GM19372 (cell line): ENCODE data around the gene CTNNA2.
"Not testable (repeated sequence)": the region's sequence is repeated elsewhere in the genome, so short reads cannot be mapped to it uniquely, and the experiment has no call there.

Experiments
- ATAC-seq: cut with Tn5 transposase; IDR thresholded peaks from one replicate; pipeline ENCODE4 v1.9.1; 2021; ENCODE audit warnings: mild to moderate bottlenecking, low read depth, moderate library complexity; ENCODE audit not compliant: unreplicated experiment

Gene CTNNA2

DNA sequence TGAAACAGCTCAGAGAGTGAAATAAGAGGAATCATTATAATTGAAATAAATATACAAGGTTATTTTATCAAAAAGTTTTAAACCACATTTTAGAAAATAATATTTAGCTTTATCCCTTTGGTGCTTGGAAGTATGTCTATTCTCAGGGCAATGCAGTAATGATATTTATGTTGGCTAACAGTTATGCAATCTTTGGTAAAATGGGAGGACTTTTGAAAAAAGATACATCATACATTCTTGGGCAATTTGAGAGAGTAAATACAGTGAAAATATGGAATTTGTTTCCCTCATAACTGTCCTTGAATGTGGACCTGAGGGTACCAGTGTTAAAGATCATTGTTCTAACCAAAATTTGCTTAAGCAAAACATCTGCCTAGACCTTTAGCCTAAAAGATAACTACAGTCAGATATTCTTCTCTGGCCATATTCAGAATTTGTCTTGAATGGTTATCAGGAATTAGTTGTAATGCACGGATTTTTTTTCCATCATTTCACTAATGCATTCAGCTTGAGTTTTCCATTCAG, 654.5 kb downstream of the CTNNA2 start:
- no peak for ATAC-seq

DNA sequence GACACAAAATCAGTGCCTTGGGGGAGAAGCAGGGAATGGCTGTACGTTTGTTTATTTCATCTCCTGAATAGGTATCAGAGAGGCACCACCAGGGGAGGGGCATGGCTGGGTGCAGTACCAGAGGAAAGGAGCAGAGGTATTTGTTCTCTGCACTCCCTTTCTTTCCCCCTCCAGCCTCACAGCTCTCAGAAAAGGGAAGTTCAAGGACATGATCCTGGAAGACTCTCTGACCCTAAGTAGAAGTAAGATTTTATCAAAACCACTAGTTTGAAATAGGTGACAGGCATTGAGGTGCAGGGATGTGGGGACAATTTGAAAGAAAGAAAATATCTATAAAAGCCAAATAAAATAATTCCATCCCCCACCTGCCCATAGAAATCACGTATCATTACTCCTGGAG, 655.2 kb downstream of the CTNNA2 start:
- no peak for ATAC-seq

DNA sequence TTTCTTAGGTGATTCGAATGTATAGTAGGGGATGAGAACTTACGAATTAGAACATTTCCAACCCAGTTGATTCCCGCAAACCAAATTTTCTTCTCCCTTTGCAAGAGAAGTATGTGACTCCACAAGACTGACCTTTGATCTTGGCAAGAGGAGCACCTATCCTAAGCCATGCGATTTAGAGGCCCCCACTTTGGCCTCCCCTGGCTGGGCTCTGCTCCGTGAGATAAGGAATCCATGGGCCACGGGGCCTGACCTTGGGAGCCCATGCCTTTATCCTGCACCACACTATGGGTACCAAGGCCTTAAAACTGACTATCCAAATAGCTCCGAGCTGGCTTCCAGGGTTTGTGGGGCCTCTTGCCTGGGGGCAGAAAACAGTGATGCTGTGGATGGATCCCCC, 656.0 kb downstream of the CTNNA2 start:
- ATAC-seq, result no peak

DNA sequence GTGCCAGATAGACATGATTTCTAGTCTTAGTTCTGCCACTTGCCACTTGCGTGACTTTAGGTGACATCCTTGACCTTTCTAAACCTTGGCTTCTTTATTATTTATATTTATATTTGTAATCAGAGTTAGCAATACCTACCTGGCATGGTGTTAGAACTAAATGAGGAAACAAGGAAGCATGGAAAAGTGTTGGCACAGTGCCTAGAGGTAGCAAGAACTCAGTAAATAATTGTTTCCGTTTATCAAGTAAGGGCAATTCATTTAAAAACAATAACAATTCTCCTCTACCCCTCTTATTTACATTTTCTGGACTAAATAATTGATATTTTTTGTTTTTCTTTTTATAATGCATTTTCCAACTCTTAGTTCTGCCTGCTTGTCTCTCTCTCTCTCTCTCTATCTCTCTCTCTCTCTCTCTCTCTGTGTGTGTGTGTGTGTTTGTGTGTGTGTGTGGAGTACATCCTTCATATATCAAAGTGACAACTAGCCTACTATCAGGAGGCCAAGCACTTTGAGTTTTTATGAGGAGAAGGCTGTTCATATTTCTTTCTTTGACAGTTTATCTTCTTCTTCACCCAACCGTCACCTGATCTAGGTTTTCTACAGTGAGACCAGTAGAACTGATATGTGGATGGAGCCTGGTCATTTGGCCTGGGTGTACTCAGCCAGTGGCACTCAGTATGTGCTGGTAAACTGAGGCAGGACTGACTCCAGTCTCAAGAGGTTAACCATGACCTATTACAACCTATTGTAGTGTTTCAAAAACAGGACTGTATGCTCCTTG, 657.2 kb downstream of the CTNNA2 start:
- no peak for ATAC-seq

DNA sequence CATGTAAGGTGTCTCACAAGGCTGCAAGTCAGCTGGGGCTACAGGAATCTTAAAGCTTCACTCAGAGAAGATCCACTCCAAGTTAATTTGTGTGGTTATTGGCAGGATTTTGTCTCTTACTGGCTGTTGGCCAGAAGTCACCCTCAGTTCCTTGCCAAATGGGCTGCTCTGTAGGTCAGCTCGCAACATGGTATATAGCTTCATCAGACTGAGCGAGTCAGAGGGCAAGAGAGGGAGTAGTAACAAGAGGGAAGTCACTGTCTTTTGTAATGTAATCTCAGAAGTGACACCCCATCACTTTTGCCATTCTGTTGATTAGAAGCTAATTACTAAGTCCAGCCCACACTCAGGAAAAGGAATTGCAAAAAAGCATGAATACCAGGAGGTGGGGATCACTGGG, 672.2 kb downstream of the CTNNA2 start:
- no peak for ATAC-seq

DNA sequence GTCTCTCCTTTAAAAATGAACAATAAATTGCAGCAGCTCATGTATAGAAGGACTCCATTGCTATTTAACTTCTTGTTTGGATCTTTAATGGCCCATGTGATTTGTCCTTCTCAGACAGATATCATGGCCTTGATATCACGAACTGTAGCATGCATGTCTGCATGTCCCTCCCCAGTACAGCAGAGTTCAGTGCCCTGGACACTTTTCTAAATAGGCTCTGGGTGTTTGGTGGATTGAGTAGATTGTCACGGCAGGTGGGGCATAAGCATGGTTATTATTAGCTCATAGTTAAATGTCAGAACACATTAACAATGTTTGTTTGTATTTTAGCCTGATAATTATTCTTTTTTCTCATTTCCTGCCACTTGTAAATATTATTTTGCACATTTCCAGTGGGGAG, 673.4 kb downstream of the CTNNA2 start:
- no peak for ATAC-seq

DNA sequence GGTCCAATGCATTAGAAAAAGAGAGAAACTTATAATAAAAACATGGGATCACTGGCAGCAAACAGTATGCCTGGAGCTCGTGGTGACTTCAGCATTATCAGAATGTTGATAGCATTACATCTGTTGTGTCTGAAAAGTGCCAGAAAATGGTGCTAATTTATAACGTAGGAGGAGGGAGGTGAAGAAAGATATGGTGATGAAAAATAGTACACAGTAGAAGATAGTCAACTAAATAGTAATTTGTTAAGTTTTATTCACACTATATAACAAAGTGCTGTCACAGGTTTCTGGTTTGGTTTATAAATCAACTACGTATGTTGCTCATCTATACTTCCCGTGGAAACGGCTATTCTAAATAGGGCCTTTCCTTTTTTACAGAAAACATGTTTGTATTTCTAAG, 674.3 kb downstream of the CTNNA2 start:
- ATAC-seq, result no peak

DNA sequence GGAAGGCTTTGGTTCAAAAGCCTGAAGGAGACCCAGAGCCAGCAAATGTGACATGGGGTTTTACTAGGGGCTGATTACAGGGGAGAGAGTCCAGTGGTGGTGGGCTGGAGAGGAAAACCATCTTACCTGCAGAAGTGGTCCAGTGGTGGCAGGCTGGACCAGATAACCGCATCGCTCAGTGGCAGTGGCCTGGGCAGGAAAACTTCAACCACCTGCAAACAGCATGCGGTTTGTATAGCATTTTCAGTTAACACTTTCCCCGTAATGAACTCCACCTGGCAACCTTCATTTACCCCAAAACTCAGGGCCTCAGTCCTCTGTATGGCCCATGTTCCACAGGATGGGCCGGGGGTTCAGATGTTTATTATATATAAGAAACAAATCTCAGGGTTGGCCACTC, 677.3 kb downstream of the CTNNA2 start:
- ATAC-seq, result no peak

DNA sequence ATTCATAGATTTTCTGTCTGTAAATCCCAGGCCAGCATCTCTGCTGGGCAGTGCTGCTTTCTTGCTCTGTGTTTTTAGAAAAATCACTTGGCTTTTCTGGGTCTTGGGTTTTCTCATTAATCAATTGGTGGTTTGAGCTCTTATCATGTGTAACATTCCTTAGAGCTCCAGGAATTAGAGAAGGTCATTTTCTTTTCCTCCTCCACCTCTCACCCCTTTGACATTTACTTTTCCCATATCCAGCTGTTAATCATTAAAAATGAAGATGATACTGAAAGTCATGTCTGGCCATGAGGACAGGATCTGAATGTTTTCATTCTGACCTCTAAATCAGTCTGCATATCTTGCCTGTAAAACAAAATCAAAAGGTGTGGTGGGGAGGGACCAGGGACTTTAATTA, 680.7 kb downstream of the CTNNA2 start:
- ATAC-seq, result no peak

DNA sequence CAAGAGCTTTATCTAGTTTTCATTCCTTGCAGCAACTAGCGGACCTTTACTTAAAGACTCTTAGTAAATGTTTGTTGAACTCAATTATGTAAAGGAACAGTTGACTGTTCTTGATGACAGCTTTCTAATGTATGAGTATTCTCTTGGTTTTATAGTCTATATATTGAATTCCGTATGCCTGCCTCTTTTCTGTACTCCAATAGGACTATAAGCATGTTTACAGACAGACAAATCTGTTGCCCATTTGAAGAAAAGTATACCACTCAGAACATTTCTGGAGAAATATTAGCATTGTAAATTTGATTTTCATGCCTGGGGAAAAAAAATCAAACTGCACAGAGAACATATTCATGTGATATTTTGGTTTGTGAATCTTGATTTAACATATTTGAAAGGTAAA, 682.2 kb downstream of the CTNNA2 start:
- ATAC-seq, result no peak

DNA sequence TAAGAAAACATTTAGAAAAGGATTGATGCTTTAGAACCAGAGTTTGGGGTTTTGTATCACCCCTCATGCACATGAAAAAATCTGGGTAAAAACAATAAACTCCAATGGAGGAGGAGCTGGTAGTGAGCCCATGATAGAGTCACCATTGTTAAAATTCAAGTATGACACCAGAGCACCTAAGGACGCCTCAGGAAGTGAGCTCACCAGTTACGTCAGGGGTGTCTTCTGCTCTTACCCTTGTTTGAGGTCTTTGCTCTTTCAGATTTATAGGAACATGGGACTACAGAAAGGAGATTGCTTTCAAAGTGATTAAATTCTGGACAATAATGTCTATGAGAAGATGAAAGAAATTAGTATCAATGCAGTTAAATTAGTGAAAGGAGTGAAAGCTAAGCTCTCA, 685.2 kb downstream of the CTNNA2 start:
- ATAC-seq, result no peak

DNA sequence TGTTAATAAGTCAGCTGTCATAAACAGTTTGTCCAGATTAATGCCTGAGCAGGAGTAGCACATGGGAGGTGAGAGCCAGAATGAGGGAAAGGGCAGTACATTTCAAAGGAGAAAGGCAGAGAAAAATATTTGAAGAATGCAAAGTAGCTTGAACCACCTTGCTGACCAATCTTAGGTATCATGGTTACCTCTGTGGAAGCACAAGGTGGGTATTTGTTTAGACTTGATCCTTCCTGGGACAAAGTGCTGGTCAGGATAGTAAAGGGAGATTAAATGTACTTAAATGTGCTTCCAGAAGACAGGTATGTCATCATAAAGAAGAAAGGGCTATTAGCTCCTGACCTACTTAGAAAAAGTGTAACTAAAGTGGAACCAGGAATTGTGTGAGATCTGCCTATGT, 686.7 kb downstream of the CTNNA2 start:
- no peak for ATAC-seq

DNA sequence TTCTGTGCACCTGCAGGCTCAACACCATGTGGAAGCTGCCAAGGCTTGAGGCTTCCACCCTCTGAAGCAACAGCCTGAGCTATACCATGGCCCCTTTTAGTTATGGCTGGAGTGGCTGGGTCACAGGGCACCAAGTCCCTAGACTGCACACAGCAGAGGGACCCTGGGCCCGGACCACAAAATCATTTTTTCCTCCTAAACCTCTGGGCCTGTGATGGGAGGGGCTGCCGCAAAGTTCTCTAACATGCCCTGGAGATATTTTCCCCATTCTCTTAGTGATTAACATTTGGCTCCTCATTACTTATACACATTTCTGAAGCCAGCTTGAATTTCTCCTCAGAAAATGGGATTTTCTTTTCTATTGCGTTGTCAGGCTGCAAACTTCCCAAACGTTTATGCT, 691.1 kb downstream of the CTNNA2 start:
- ATAC-seq, result not testable (repeated sequence)

DNA sequence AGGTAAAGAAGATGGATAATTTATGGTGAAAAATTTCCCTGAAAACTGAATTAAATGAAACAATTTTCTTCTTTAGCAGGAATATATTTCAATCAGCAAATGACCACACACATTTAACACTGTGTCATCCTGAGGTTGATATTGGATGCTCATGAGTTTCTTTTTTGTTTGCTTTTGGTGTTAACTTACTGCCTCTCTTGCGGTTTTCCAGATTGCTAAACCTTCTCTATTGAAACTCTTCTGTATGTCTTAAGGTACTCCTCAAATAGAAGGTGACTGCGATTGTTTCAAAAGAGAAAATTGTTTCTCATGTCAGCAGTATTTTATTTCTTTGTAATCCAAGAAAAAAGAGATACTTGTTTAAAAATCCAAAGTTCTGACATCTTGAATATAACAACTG, 692.6 kb downstream of the CTNNA2 start:
- ATAC-seq, result no peak

DNA sequence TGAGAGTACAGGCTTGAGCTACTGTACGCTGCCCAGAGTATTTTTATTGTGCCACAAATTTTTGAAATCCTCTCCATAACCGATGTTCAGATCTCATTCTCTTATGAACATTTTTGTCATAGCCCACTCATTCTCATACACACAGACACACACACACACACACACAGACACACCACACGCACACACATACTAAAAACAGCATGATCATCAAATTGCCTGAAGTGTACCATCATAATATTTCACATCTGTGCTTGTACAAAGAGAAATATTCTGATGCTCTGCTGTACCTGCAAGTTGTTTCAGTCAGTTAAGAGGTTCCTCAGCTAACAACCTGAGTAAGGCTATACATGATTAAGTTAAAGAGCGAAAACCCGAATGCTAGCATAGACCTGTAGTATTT, 696.6 kb downstream of the CTNNA2 start:
- no peak for ATAC-seq

DNA sequence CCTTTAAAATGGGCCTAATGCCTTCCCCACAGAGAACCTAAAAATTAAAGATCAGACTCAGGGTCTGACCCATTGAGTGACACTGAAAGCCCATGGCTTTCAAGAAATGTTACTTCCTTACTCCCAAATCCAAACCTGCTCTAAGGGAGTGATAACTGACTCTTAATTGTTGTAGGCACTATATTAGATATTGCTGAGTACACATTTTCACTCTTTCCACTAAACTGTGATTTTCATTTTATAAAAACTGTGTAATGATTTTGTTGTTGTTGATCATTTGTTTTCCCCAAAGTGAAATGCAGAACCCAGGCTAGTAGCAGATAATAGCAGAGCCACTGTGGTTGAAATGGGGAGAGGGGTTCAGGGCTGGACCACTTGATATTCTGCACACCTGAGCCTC, 704.6 kb downstream of the CTNNA2 start:
- ATAC-seq, result no peak

DNA sequence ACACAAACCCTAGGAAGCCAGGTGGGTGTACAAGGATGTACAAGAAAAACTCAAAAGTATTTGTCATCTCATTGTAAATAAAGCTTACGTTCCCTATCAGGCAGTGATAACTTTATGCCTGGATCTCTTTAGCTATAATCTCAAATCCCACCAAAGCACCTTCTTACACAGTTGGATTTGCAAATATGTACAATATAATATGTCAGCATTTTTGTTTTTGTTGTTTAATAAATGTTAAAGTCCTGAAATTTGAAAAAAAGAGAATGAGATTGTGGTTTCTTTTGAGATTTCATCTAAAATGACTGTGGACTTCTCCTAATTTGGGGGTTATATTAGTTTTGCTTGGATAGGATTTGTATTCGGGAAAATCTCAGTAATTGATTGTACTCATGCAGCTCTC, 709.8 kb downstream of the CTNNA2 start:
- no peak for ATAC-seq

DNA sequence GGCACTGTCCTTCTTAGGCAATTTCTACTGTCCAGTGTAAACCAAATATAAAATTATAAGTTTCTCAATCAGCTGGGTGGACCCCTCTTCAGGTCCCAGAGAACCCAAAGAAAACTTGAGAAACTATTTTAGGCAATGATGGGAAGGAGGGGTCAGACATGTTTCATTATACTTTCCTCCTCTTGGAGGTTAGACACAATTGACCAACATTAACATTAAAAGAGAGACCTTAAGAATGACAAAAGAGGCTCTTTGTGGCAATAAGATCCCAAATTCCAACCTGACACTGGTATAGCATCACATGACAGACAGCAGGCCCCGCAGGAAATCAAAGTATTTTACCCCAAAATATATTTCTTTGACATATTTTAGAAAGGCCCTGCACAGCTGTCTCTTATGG, 718.6 kb downstream of the CTNNA2 start:
- ATAC-seq, result no peak

DNA sequence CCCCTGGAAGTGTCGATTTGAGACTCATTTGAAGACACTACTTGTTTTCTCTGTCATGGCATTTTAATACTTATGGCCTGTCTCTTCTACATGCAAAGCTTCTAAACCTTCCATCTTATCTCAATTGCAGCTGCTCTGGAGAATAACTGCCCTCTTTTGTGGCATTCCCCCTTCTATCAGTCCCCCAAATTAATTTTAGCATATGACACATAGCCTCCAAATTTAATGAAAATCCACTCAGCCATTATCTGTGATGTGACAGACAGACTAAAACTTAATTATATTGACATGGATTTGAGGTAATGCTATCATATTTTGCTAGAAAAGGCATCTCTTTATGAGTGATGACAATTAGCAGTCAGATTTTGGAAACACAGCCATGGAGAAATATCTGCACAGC, 720.5 kb downstream of the CTNNA2 start:
- no peak for ATAC-seq

DNA sequence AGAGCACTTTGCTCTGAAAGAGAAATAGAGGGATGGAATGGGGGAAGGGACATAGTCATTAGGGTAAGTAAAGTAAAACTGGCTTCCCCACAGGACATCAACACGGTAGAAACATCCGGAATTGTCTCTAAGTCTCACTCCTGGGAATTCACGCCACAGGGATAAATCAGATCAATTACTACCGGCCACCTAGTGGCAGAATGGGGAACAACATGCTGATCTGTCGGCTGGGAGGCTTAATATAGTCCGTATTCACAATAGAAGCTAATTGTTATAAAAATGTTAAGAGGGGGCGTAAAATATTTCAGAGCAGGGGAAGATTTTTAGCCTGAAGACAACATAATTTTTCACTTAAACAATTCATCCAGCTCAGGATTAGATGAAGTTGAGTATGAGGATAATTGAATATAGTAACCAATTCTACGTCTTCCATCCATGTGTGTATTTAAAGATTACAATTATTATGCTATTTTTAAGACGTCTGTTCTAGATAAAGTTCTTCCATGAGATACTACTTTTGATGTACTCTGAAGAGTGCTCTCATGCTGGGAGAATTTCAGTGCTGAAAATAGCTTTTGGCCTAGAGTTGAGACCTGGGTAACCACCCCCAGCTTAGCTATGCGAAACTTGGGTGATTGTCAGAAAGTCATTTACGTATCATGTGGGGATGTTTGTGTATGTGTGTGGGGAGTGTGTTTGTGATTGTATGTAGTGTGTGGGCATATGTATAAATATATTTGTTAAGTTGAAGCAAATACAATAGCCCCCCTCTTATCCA, 726.0 kb downstream of the CTNNA2 start:
- ATAC-seq, result no peak

DNA sequence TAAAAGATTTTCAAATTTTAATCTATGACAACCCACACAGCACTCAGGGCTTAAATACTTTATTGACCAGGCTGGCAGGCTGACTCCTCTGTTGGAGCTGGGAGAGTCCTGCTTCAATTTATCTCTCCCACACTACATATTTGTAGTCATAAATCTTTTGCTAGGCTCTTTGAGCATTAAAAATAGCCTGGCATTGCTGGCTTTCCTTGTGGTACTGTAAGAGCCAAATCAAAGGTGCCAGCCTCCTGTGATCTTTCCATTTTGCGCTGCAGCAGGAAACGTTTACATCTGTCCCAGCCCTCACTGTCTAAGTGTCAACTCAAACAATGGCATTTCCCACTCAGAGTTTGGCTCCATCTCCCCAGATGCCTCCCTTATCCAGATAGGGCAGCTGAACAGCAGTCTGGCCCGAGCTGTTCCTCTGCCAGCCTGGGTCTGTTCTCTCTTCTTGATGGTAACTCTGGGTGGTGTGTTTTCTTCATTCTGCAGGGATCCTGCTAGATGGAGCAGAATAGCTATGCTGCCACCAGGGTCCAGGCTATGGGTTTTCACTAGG, 729.6 kb downstream of the CTNNA2 start:
- ATAC-seq, result no peak
